T-helper 1 cell treated with Interleukin-12 subunit alpha and Interleukin-12 subunit beta and Interleukin-4 antibody, amounts not matched to agents 30 μg/mL and 1 μg/mL, for 36 hours (primary cell): ENCODE data around the gene NQO2.
A peak's percentile ranks its signal among the peaks of the same experiment; 100 is the strongest.
"Not testable (repeated sequence)": the region's sequence is repeated elsewhere in the genome, so short reads cannot be mapped to it uniquely, and the experiment has no call there.

ENCODE experiments used
- H3K27ac Mint-ChIP-seq: one replicate; pipeline ENCODE4 v1.8.0; 2021; ENCODE audit warnings: mild to moderate bottlenecking, mixed read lengths
- H3K27me3 Mint-ChIP-seq: one replicate; pipeline ENCODE4 v1.8.0; 2021; ENCODE audit warnings: low read depth, mixed read lengths
- H3K36me3 Mint-ChIP-seq: one replicate; pipeline ENCODE4 v1.8.0; 2021; ENCODE audit warnings: low read depth, mixed read lengths
- H3K4me1 Mint-ChIP-seq: one replicate; pipeline ENCODE4 v1.8.0; 2021; ENCODE audit warnings: low read depth, mixed read lengths
- H3K4me3 Mint-ChIP-seq: one replicate; pipeline ENCODE4 v1.8.0; 2021; ENCODE audit warnings: mild to moderate bottlenecking, moderate library complexity, mixed read lengths
- H3K9me3 Mint-ChIP-seq: one replicate; pipeline ENCODE4 v1.8.0; 2021; ENCODE audit warnings: mixed read lengths

The NQO2 gene

GRCh38 chr6:3022765-3023662 lies 23.3 kb downstream of the NQO2 start:
- H3K36me3 Mint-ChIP-seq: peaks cover 30% of the 10 kb centered on the region
- no peaks in the 10 kb centered on the region for H3K27me3 Mint-ChIP-seq
- peak overlapping the region; percentile 93 for H3K4me3 Mint-ChIP-seq
- H3K27ac Mint-ChIP-seq: peak overlapping the region; percentile 97
- peaks cover 45% of the 10 kb centered on the region for H3K4me1 Mint-ChIP-seq
- H3K9me3 Mint-ChIP-seq: no peaks in the 10 kb centered on the region

- Mint-ChIP-seq H3K36me3 (peaks cover 28% of the 10 kb centered on the region), H3K4me1 (peaks cover 49% of the 10 kb centered on the region), H3K27ac (peak overlapping the region; percentile 97), H3K9me3 (no peaks in the 10 kb centered on the region), H3K27me3 (no peaks in the 10 kb centered on the region), H3K4me3 (peak overlapping the region; percentile 93)
These were observed 24.2 kb downstream of the NQO2 start for GRCh38 chr6:3023663-3024483.

- Mint-ChIP-seq H3K9me3 (no peaks in the 10 kb centered on the region), H3K27ac (peak overlapping the region; percentile 96), H3K27me3 (peaks cover 23% of the 10 kb centered on the region), H3K36me3 (peaks cover 11% of the 10 kb centered on the region), H3K4me1 (peaks cover 43% of the 10 kb centered on the region), H3K4me3 (peak overlapping the region; percentile 71)
These were observed 27.3 kb downstream of the NQO2 start for GRCh38 chr6:3026791-3027626.

- H3K4me3 Mint-ChIP-seq, H3K27ac Mint-ChIP-seq, H3K36me3 Mint-ChIP-seq, H3K9me3 Mint-ChIP-seq: not testable (repeated sequence)
- Mint-ChIP-seq H3K4me1 (peaks cover 41% of the 10 kb centered on the region), H3K27me3 (peaks cover 31% of the 10 kb centered on the region)
These were observed 28.5 kb downstream of the NQO2 start for GRCh38 chr6:3028156-3028555.

GRCh38 chr6:3031857-3032640 lies 32.4 kb downstream of the NQO2 start:
- peaks cover 9% of the 10 kb centered on the region for H3K9me3 Mint-ChIP-seq
- H3K4me1 Mint-ChIP-seq: peaks cover 11% of the 10 kb centered on the region
- no peak overlapping the region for H3K27ac Mint-ChIP-seq
- H3K4me3 Mint-ChIP-seq: no peak overlapping the region
- peaks cover 62% of the 10 kb centered on the region for H3K27me3 Mint-ChIP-seq
- peaks cover 7% of the 10 kb centered on the region for H3K36me3 Mint-ChIP-seq

GRCh38 chr6:3032986-3033385 lies 33.3 kb downstream of the NQO2 start:
- Mint-ChIP-seq H3K9me3 (peaks cover 9% of the 10 kb centered on the region), H3K4me3 (no peak overlapping the region), H3K27ac (no peak overlapping the region), H3K4me1 (peaks cover 9% of the 10 kb centered on the region), H3K27me3 (peaks cover 70% of the 10 kb centered on the region), H3K36me3 (peaks cover 7% of the 10 kb centered on the region)

GRCh38 chr6:3033652-3034051 lies 34.0 kb downstream of the NQO2 start:
- Mint-ChIP-seq H3K27me3 (peaks cover 74% of the 10 kb centered on the region), H3K27ac (no peak overlapping the region), H3K4me1 (peaks cover 5% of the 10 kb centered on the region)

GRCh38 chr6:3035397-3035796 lies 35.7 kb downstream of the NQO2 start:
- peaks cover 5% of the 10 kb centered on the region for H3K4me1 Mint-ChIP-seq
- H3K27me3 Mint-ChIP-seq: peaks cover 62% of the 10 kb centered on the region
- H3K27ac Mint-ChIP-seq: no peak overlapping the region
- H3K36me3 Mint-ChIP-seq: peaks cover 5% of the 10 kb centered on the region
- no peak overlapping the region for H3K4me3 Mint-ChIP-seq
- H3K9me3 Mint-ChIP-seq: peaks cover 9% of the 10 kb centered on the region

More at GRCh38 chr6:3033652-3034051, 34.0 kb downstream of the NQO2 start:
- H3K36me3 Mint-ChIP-seq: peaks cover 5% of the 10 kb centered on the region
- H3K9me3 Mint-ChIP-seq: peaks cover 9% of the 10 kb centered on the region
- no peak overlapping the region for H3K4me3 Mint-ChIP-seq

- Mint-ChIP-seq H3K4me3 (no peak overlapping the region), H3K27me3 (peaks cover 62% of the 10 kb centered on the region), H3K27ac (no peak overlapping the region), H3K36me3 (peaks cover 5% of the 10 kb centered on the region), H3K4me1 (peaks cover 2% of the 10 kb centered on the region), H3K9me3 (peaks cover 9% of the 10 kb centered on the region)
These were observed 37.4 kb downstream of the NQO2 start for GRCh38 chr6:3036861-3037637.

- peaks cover 56% of the 10 kb centered on the region for H3K27me3 Mint-ChIP-seq
- peaks cover 9% of the 10 kb centered on the region for H3K9me3 Mint-ChIP-seq
- no peak overlapping the region for H3K27ac Mint-ChIP-seq
- peaks cover 5% of the 10 kb centered on the region for H3K36me3 Mint-ChIP-seq
- no peaks in the 10 kb centered on the region for H3K4me1 Mint-ChIP-seq
- H3K4me3 Mint-ChIP-seq: no peak overlapping the region
These were observed 38.1 kb downstream of the NQO2 start for GRCh38 chr6:3037638-3038365.

GRCh38 chr6:3039384-3039783 lies 39.7 kb downstream of the NQO2 start:
- H3K9me3 Mint-ChIP-seq: peaks cover 9% of the 10 kb centered on the region
- peaks cover 5% of the 10 kb centered on the region for H3K36me3 Mint-ChIP-seq
- H3K27me3 Mint-ChIP-seq: peaks cover 47% of the 10 kb centered on the region
- no peak overlapping the region for H3K4me3 Mint-ChIP-seq
- no peak overlapping the region for H3K27ac Mint-ChIP-seq
- H3K4me1 Mint-ChIP-seq: no peaks in the 10 kb centered on the region

- Mint-ChIP-seq H3K27ac (no peak overlapping the region), H3K27me3 (peaks cover 43% of the 10 kb centered on the region), H3K36me3 (no peaks in the 10 kb centered on the region), H3K4me3 (no peak overlapping the region), H3K4me1 (no peaks in the 10 kb centered on the region), H3K9me3 (peaks cover 1% of the 10 kb centered on the region)
These were observed 41.5 kb downstream of the NQO2 start for GRCh38 chr6:3041147-3041546.
